IPS-20b (cell line): ENCODE results near the gene ANKS3.

ENCODE experiments used
- H3K27ac ChIP-seq: one replicate; pipeline ENCODE4 v1.5.1; 2013; ENCODE audit warnings: low read length
- H3K27me3 ChIP-seq: 2 replicates; pipeline ENCODE4 v1.6.1; 2013; ENCODE audit warnings: mild to moderate bottlenecking, low read length, inconsistent platforms; ENCODE audit not compliant: insufficient read depth
- H3K36me3 ChIP-seq: 2 replicates; pipeline ENCODE4 v1.6.1; 2013; ENCODE audit warnings: low read depth, mild to moderate bottlenecking, inconsistent platforms, low read length, moderate library complexity; ENCODE audit not compliant: insufficient read depth
- H3K4me1 ChIP-seq: 2 replicates; pipeline ENCODE4 v1.6.1; 2013; ENCODE audit warnings: mild to moderate bottlenecking, control low read depth, inconsistent platforms, low read length, moderate library complexity; ENCODE audit not compliant: insufficient read depth
- H3K4me3 ChIP-seq: 2 replicates; pipeline ENCODE4 v1.5.1; 2013; ENCODE audit warnings: mild to moderate bottlenecking, low read length, inconsistent platforms
- H3K9ac ChIP-seq: 2 replicates; pipeline ENCODE4 v1.6.1; 2013; ENCODE audit warnings: low read depth, mild to moderate bottlenecking, inconsistent platforms, low read length, moderate library complexity
- H3K9me3 ChIP-seq: 2 replicates; pipeline ENCODE4 v1.6.1; 2013; ENCODE audit warnings: mild to moderate bottlenecking, low read depth, low read length, inconsistent platforms; ENCODE audit not compliant: insufficient read depth

ANKS3 gene

GRCh38 chr16:4684763-4685162 is 49.3 kb downstream of the ANKS3 start:
- Histone ChIP-seq H3K9me3 (no peaks in the 10 kb centered on the region), H3K36me3 (peaks cover 25% of the 10 kb centered on the region; the same call in 1 of the 2 replicates), H3K4me1 (no peaks in the 10 kb centered on the region), H3K27me3 (no peaks in the 10 kb centered on the region), H3K27ac (no peak overlapping the region), H3K9ac (no peak overlapping the region), H3K4me3 (no peak overlapping the region)

- Histone ChIP-seq H3K4me3 (no peak overlapping the region), H3K27me3 (no peaks in the 10 kb centered on the region), H3K27ac (no peak overlapping the region), H3K9ac (no peak overlapping the region), H3K4me1 (no peaks in the 10 kb centered on the region), H3K9me3 (no peaks in the 10 kb centered on the region), H3K36me3 (peaks cover 25% of the 10 kb centered on the region; the same call in 1 of the 2 replicates)
Measured at GRCh38 chr16:4684058-4684715, 49.9 kb downstream of the ANKS3 start.

- no peak overlapping the region for H3K4me3 ChIP-seq
Measured at GRCh38 chr16:4683255-4684057, 50.6 kb downstream of the ANKS3 start.

GRCh38 chr16:4682616-4683254 is 51.3 kb downstream of the ANKS3 start:
- Histone ChIP-seq H3K9ac (no peak overlapping the region), H3K9me3 (no peaks in the 10 kb centered on the region), H3K27me3 (no peaks in the 10 kb centered on the region), H3K4me3 (no peak overlapping the region), H3K4me1 (no peaks in the 10 kb centered on the region), H3K36me3 (peaks cover 25% of the 10 kb centered on the region; the same call in 1 of the 2 replicates), H3K27ac (no peak overlapping the region)

More at GRCh38 chr16:4683255-4684057, 50.6 kb downstream of the ANKS3 start:
- peaks cover 25% of the 10 kb centered on the region; the same call in 1 of the 2 replicates for H3K36me3 ChIP-seq
- H3K9me3 ChIP-seq = no peaks in the 10 kb centered on the region
- no peaks in the 10 kb centered on the region for H3K4me1 ChIP-seq
- H3K9ac ChIP-seq = no peak overlapping the region; the same call in 1 of the 2 replicates
- H3K27ac ChIP-seq = no peak overlapping the region
- no peaks in the 10 kb centered on the region for H3K27me3 ChIP-seq

DNA sequence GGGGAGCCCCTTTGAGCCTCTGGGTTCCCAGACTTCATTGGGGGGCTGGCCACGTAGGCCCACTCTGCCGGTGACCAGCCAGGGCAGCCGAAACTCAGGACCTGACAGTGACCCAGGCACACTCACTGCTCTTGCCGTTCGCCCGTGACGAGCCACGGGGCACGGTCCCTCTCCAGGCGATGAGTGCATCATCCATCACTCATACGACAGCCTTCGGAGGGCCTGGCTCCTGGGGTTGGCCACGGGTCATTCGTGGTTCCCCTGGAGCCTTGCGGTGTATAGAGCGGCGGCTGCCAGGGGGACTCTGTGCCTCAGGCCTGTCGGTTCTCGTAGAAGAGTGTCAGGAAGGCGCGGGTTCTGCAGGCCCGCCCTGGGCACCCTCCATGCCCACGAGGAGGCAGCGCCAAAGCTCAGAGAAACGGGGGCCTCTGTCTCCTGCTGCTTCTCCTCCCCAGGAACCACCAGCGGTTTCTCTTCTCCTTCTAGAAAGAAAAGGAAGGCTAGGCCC is 51.9 kb downstream of the ANKS3 start:
- no peak overlapping the region for H3K27ac ChIP-seq
- H3K9ac ChIP-seq = no peak overlapping the region
- no peaks in the 10 kb centered on the region for H3K27me3 ChIP-seq
- peaks cover 28% of the 10 kb centered on the region; the same call in 1 of the 2 replicates for H3K36me3 ChIP-seq
- H3K4me1 ChIP-seq = no peaks in the 10 kb centered on the region
- H3K4me3 ChIP-seq = no peak overlapping the region
- no peaks in the 10 kb centered on the region for H3K9me3 ChIP-seq

DNA sequence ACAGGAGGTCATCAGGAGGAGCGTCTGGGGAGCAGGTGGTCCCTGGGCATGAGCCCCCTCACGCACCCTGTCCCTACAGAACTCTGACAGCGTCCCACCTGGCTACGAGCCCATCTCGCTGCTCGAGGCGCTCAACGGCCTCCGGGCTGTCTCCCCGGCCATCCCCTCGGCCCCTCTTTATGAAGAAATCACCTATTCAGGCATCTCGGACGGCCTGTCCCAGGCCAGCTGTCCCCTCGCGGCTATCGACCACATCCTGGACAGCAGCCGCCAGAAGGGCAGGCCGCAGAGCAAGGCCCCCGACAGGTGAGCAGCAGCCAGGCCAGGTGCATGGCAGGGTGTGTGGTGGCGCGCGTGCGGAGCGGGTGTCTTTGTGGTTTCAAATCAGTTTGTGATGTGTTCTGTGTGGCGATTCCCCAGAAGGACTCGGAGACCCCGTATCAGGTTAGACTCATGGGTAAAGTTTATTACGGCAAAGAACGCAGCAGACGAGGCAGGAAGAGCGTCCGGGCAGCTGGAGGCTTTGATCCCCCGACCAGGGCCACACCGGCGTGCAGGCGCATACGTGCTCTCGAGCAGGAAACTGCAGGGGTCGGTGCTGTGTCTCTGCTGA is 52.5 kb downstream of the ANKS3 start:
- peaks cover 34% of the 10 kb centered on the region; the same call in 1 of the 2 replicates for H3K36me3 ChIP-seq
- H3K27me3 ChIP-seq = no peaks in the 10 kb centered on the region
- no peak overlapping the region for H3K4me3 ChIP-seq
- H3K9ac ChIP-seq = no peak overlapping the region
- H3K27ac ChIP-seq = no peak overlapping the region
- H3K4me1 ChIP-seq = no peaks in the 10 kb centered on the region
- H3K9me3 ChIP-seq = no peaks in the 10 kb centered on the region

GRCh38 chr16:4680673-4681470 is 53.2 kb downstream of the ANKS3 start:
- H3K27ac ChIP-seq = no peak overlapping the region
- H3K9ac ChIP-seq = no peak overlapping the region
- H3K36me3 ChIP-seq = peaks cover 35% of the 10 kb centered on the region; the same call in 1 of the 2 replicates
- H3K27me3 ChIP-seq = no peaks in the 10 kb centered on the region
- H3K9me3 ChIP-seq = no peaks in the 10 kb centered on the region
- no peak overlapping the region for H3K4me3 ChIP-seq
- H3K4me1 ChIP-seq = no peaks in the 10 kb centered on the region

- no peak overlapping the region for H3K9ac ChIP-seq
- H3K27ac ChIP-seq = no peak overlapping the region
- no peaks in the 10 kb centered on the region for H3K27me3 ChIP-seq
- no peaks in the 10 kb centered on the region for H3K4me1 ChIP-seq
- no peaks in the 10 kb centered on the region for H3K9me3 ChIP-seq
- no peak overlapping the region for H3K4me3 ChIP-seq
- H3K36me3 ChIP-seq = peaks cover 32% of the 10 kb centered on the region; the same call in 1 of the 2 replicates
Measured at GRCh38 chr16:4679850-4680636, 54.0 kb downstream of the ANKS3 start.

- H3K9ac ChIP-seq = no peak overlapping the region
- peaks cover 25% of the 10 kb centered on the region; the same call in 1 of the 2 replicates for H3K36me3 ChIP-seq
- H3K9me3 ChIP-seq = no peaks in the 10 kb centered on the region
- no peaks in the 10 kb centered on the region for H3K4me1 ChIP-seq
- no peak overlapping the region for H3K27ac ChIP-seq
- no peak overlapping the region for H3K4me3 ChIP-seq
- no peaks in the 10 kb centered on the region for H3K27me3 ChIP-seq
Measured at GRCh38 chr16:4679156-4679849, 54.8 kb downstream of the ANKS3 start.

DNA sequence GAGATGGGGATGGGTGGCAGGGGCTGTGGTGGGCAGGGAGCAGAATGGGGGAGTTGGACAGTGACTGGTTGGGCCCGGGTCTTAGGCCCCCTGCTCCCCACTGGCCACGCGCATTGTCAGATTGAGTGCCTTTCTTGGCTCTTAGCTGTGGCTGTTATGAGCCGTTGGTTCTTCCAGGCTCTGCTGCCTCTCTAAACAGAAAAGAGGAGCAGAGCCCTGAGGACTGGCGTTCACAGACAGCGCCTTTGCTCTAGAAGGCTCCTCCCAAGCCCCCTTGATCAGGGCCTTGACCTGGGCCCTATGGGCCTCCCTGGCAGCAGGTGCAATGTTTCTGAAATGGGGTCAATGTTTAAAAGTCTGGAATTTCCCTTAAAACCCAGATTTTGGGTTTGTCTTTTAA is 55.5 kb downstream of the ANKS3 start:
- H3K27me3 ChIP-seq = no peaks in the 10 kb centered on the region
- peaks cover 19% of the 10 kb centered on the region; the same call in 1 of the 2 replicates for H3K36me3 ChIP-seq
- H3K9ac ChIP-seq = no peak overlapping the region
- H3K4me3 ChIP-seq = no peak overlapping the region
- H3K9me3 ChIP-seq = no peaks in the 10 kb centered on the region
- H3K27ac ChIP-seq = no peak overlapping the region
- no peaks in the 10 kb centered on the region for H3K4me1 ChIP-seq
